Esophagus (tissue), 2 donors: ENCODE measurements around the gene AGAP3. TPM values are rescaled to one million over a fixed set of nuclear protein-coding genes. Genes with fewer than 3 reads are reported as not detected.
A peak's percentile ranks its signal among the peaks of the same experiment; 100 is the strongest.

ENCODE experiments used
- H3K27ac ChIP-seq, 2 donors: one replicate each; pipeline ENCODE4 v1.5.1; 2013; ENCODE audit warnings: low read depth in 2 of 2, mild to moderate bottlenecking in 2 of 2, inconsistent platforms in 1 of 2, low read length in 1 of 2, moderate library complexity in 1 of 2
- H3K27me3 ChIP-seq, 2 donors: one replicate each; pipeline ENCODE4 v1.6.1; 2013; ENCODE audit warnings: low read length in 2 of 2, control low read depth in 1 of 2, mild to moderate bottlenecking in 1 of 2; ENCODE audit not compliant: insufficient read depth in 2 of 2, control insufficient read depth in 1 of 2
- H3K36me3 ChIP-seq, 2 donors: one replicate each; pipeline ENCODE4 v1.6.1; 2013; ENCODE audit warnings: low read length in 1 of 2; ENCODE audit not compliant: control insufficient read depth in 2 of 2, insufficient read depth in 2 of 2
- H3K4me1 ChIP-seq, 2 donors: one replicate each; pipeline ENCODE4 v1.6.1; 2013; ENCODE audit warnings: low read length in 1 of 2; ENCODE audit not compliant: control insufficient read depth in 2 of 2, insufficient read depth in 2 of 2
- H3K4me3 ChIP-seq, 2 donors: one replicate each; pipeline ENCODE4 v1.5.1; 2013; ENCODE audit warnings: low read length in 2 of 2, mild to moderate bottlenecking in 2 of 2, low read depth in 1 of 2, moderate library complexity in 1 of 2
- H3K9me3 ChIP-seq, 2 donors: one replicate each; pipeline ENCODE4 v1.6.1; 2013; ENCODE audit warnings: mild to moderate bottlenecking in 2 of 2, low read depth in 1 of 2, low read length in 1 of 2, moderate library complexity in 1 of 2; ENCODE audit not compliant: control insufficient read depth in 2 of 2, insufficient read depth in 1 of 2
- WGBS, 2 donors: extraction: QIAGEN DNeasy Blood & Tissue Kit; methylation state at CpG; one replicate each; pipeline ENCODE4 v1.1.7; 2013; 5-methylcytosine and 5-hydroxymethylcytosine counted together
- polyA plus RNA-seq, 2 donors: library from polyadenylated mRNA; stranded (reverse); fragments of 200-250 nt; gene quantifications; one replicate each; pipeline ENCODE4 v1.2.3, GENCODE V29; 2013
- donor health status: healthy with polysubstance abuse.
- donor health status: Bipolar disorder and iron deficiency.

AGAP3 gene
- polyA plus RNA-seq, 2 donors, result 60.8 to 98.8 TPM

DNA sequence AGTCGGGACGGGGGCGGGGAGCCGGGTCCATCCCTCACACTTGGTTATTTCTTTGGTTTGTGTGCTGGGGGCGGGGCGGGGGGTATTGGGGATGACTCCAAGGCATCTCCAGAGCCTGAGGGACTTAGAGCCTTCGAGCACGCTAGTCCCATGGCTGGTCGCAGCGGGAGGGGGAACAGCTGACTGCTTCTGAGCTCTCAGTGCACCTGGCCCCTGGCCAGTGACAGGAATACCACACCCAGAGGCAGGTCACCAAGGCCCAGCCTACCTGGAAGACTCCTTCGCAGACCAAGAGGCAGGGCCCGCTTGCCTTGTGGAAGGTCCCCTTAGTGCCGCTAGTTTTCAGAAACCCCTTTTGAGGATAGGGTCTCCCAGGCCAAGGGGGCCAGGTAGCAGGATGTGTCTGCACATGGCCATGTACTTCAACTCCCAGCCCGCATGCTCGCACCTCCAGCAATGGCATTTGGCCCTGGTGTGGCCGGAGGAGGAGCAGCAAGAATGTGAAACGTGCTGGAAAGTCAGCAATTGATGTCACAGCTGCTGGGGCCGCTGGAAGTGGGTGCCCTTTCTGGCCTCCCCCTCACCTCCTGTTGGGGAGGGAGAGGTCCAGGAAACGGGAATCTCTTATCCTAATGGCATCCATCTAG is 40.3 kb downstream of the AGAP3 start:
- H3K27me3 ChIP-seq, result no peaks in the 10 kb centered on the region
- peaks cover 2 to 58% of the 10 kb centered on the region in 2 donors for H3K36me3 ChIP-seq
- no peaks in the 10 kb centered on the region for H3K9me3 ChIP-seq
- H3K4me3 ChIP-seq, result no peak overlapping the region
- H3K4me1 ChIP-seq, result peaks cover 0 to 21% of the 10 kb centered on the region in 2 donors
- 53 to 65% methylated on average over 19 of the region's 19 CpGs for WGBS, 2 donors
- H3K27ac ChIP-seq, result peak overlapping the region; percentile 3 to 70

- no peak overlapping the region for H3K27ac ChIP-seq
Measured at GRCh38 chr7:151128144-151128543, 41.9 kb downstream of the AGAP3 start.

GRCh38 chr7:151128716-151129115 is 42.4 kb downstream of the AGAP3 start:
- no peak overlapping the region for H3K4me3 ChIP-seq
- H3K9me3 ChIP-seq, result no peaks in the 10 kb centered on the region
- no peaks in the 10 kb centered on the region for H3K27me3 ChIP-seq
- 84% methylated on average over 8 of the region's 8 CpGs for WGBS, 2 donors
- H3K27ac ChIP-seq, result no peak overlapping the region
- peaks cover 5 to 57% of the 10 kb centered on the region in 2 donors for H3K36me3 ChIP-seq
- peaks cover 0 to 21% of the 10 kb centered on the region in 2 donors for H3K4me1 ChIP-seq

More at GRCh38 chr7:151128144-151128543, 41.9 kb downstream of the AGAP3 start:
- H3K4me1 ChIP-seq, result peaks cover 0 to 21% of the 10 kb centered on the region in 2 donors
- no peaks in the 10 kb centered on the region for H3K9me3 ChIP-seq
- no peak overlapping the region for H3K4me3 ChIP-seq
- H3K27me3 ChIP-seq, result no peaks in the 10 kb centered on the region
- WGBS, 2 donors, result 82 to 90% methylated on average over 14 of the region's 14 CpGs
- peaks cover 3 to 61% of the 10 kb centered on the region in 2 donors for H3K36me3 ChIP-seq

GRCh38 chr7:151129117-151129959 is 43.1 kb downstream of the AGAP3 start:
- H3K9me3 ChIP-seq, result no peaks in the 10 kb centered on the region
- whole genome bisulfite sequencing, 2 donors, result 86 to 88% methylated on average over 28 of the region's 28 CpGs
- H3K4me1 ChIP-seq, result peaks cover 0 to 18% of the 10 kb centered on the region in 2 donors
- H3K27ac ChIP-seq, result no peak overlapping the region
- H3K36me3 ChIP-seq, result peaks cover 5 to 60% of the 10 kb centered on the region in 2 donors
- no peak overlapping the region for H3K4me3 ChIP-seq
- no peaks in the 10 kb centered on the region for H3K27me3 ChIP-seq

DNA sequence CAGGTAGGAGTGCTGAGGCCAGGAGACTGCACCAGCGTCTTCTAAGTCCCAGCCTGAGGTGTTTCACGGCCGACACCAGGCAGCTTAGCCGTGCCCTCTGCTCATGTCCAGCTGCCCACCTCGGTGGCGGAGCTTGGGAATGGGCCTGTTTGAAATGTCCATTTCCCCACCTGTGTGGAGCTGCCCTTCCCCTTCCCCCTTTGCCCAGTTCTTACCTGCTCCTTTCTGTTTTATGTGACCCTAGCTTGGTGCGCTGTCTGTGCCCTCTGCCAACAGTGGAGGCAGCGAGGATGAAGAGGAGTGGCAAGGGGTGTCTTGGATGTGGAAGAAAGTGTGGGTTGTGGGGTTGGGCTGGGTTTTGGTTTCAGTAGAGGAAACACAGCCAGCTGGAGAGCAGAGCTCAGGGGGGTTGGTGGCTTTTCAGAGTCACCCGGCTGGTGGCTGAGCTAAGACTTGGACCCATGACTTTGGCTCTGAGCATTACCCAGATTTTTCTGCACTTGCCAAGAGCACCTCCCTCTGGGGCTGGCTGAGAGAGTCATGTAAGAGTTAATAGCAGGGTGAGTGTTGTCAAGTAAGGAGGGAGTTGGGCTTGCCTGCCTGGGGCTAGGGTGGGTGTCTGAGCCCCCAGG is 43.8 kb downstream of the AGAP3 start:
- Histone ChIP-seq H3K4me1 (peaks cover 0 to 15% of the 10 kb centered on the region in 2 donors), H3K27me3 (no peaks in the 10 kb centered on the region), H3K36me3 (peaks cover 12 to 61% of the 10 kb centered on the region in 2 donors), H3K4me3 (no peak overlapping the region), H3K27ac (no peak overlapping the region), H3K9me3 (no peaks in the 10 kb centered on the region)
- 89 to 94% methylated on average over 9 of the region's 9 CpGs for WGBS, 2 donors

DNA sequence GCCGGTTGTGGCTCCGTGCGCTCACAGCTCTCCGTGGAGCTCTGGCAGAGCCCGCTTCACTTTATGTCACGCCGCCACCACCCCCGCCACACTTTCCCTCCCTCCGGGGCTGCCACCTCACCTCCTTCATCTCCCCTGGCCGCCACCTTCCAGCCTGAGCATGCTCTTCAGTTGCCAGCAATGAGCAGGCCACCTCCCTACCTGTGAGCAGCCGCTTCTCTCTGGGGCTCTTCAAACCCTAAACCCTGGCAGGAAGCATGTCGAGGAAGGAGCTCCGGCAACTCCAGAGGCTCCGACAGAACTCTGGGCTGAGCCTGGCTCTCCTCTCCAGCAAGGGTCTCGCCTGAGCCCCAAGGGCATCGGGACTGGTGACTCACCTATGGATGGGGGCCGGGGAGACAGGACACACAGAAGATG is 44.5 kb downstream of the AGAP3 start:
- Histone ChIP-seq H3K4me3 (no peak overlapping the region), H3K9me3 (no peaks in the 10 kb centered on the region), H3K27me3 (no peaks in the 10 kb centered on the region), H3K4me1 (peaks cover 0 to 9% of the 10 kb centered on the region in 2 donors), H3K36me3 (peaks cover 12 to 66% of the 10 kb centered on the region in 2 donors), H3K27ac (no peak overlapping the region)
- WGBS, 2 donors, result 92 to 93% methylated on average over 17 of the region's 17 CpGs

DNA sequence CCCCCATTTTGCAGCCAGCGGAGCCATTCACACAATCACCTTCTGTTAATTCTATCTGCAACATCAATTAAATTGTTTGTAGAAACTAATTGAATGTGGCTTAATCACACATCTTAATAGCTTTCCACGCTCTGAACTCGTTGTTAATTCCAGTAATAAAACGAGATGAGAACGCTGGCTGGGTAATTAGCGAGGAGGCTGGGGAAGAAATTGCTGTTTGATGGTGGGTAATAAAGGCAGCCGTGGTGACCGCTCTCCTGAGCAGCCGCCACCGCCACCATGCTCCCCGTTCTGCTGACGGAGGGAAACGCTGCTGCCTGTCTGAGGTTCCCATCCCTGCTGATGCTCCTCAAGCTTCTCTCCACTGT is 44.9 kb downstream of the AGAP3 start:
- Histone ChIP-seq H3K4me3 (no peak overlapping the region), H3K36me3 (peaks cover 12 to 70% of the 10 kb centered on the region in 2 donors), H3K27ac (no peak overlapping the region), H3K27me3 (no peaks in the 10 kb centered on the region), H3K4me1 (peaks cover 0 to 4% of the 10 kb centered on the region in 2 donors), H3K9me3 (no peaks in the 10 kb centered on the region)
- WGBS, 2 donors, result 86 to 92% methylated on average over 13 of the region's 13 CpGs

- Histone ChIP-seq H3K27me3 (no peaks in the 10 kb centered on the region), H3K9me3 (no peaks in the 10 kb centered on the region), H3K36me3 (peaks cover 12 to 72% of the 10 kb centered on the region in 2 donors), H3K27ac (no peak overlapping the region), H3K4me1 (peaks cover 0 to 3% of the 10 kb centered on the region in 2 donors), H3K4me3 (no peak overlapping the region)
- 79 to 82% methylated on average over 19 of the region's 19 CpGs for WGBS, 2 donors
Measured at GRCh38 chr7:151131592-151132293, 45.5 kb downstream of the AGAP3 start.
